SK-N-SH (cell line): Measurements from ENCODE around the gene SH3D19. TPM values are rescaled to one million over a fixed set of nuclear protein-coding genes. Genes with fewer than 3 reads are reported as not detected.

Source experiments
- CTCF ChIA-PET: fragments of 300-600, 350-600 bp; formaldehyde crosslinking; extraction: SDS; loops from one replicate; lab custom pipeline; 2021; lab: Yijun Ruan, JAX
- POLR2A ChIA-PET: fragments of 350-600 bp; sonication (Branson Sonifier 250); formaldehyde crosslinking; extraction: SDS; loops from one replicate; lab custom pipeline; 2020; ENCODE audit warnings: antibody characterized with exemption, inconsistent platforms; lab: Yijun Ruan, JAX
- DNase-seq: peaks from one replicate; pipeline ENCODE4 v3.0.0; 2012
- H2AFZ ChIP-seq: fragments of 200-600 bp; sonication (generic); 2 replicates; pipeline ENCODE4 v1.8.1; 2016; ENCODE audit warnings: antibody characterized with exemption, mild to moderate bottlenecking, low read depth
- H3F3A ChIP-seq: fragments of 200-600 bp; sonication (generic); replicated peaks from 2 replicates; pipeline ENCODE3; 2016; ENCODE audit warnings: antibody characterized with exemption, mild to moderate bottlenecking; ENCODE audit not compliant: insufficient read depth
- H3K27ac ChIP-seq, 2 experiments: fragments of 200-500 bp in 1 of 2; fragments of 200-600 bp in 1 of 2; sonication (Bioruptor generic) in 1 of 2; sonication (generic), shearing (Covaris generic) in 1 of 2; 2 replicates each; pipeline versions ENCODE4 v1.5.1 to v1.6.1; 2014 to 2016; ENCODE audit warnings: low read depth in 2 of 2, inconsistent platforms in 1 of 2, low read length in 1 of 2, mild to moderate bottlenecking in 1 of 2, mixed read lengths in 1 of 2
- H3K27me3 ChIP-seq: fragments of 200-600 bp; sonication (generic), shearing (Covaris generic); 2 replicates; pipeline ENCODE4 v1.6.1; 2016; ENCODE audit warnings: mixed run types; ENCODE audit not compliant: insufficient read depth
- H3K36me3 ChIP-seq, 2 experiments: fragments of 200-500 bp in 1 of 2; fragments of 200-600 bp in 1 of 2; sonication (Bioruptor generic) in 1 of 2; sonication (generic) in 1 of 2; replicated peaks in 1 of 2; 2 replicates each; pipeline versions ENCODE3 to v1.5.1; 2014 to 2016; ENCODE audit warnings: low read length in 1 of 2, mild to moderate bottlenecking in 1 of 2; ENCODE audit not compliant: insufficient read depth in 2 of 2, control insufficient read depth in 1 of 2
- H3K4me1 ChIP-seq, 2 experiments: fragments of 200-500 bp in 1 of 2; fragments of 200-600 bp in 1 of 2; sonication (Bioruptor generic) in 1 of 2; sonication (generic), shearing (Covaris generic) in 1 of 2; 2 replicates each; pipeline versions ENCODE4 v1.5.1 to v1.6.1; 2014 to 2016; ENCODE audit warnings: low read depth in 1 of 2, low read length in 1 of 2, mixed run types in 1 of 2; ENCODE audit not compliant: insufficient read depth in 2 of 2, control insufficient read depth in 1 of 2
- H3K4me2 ChIP-seq: fragments of 200-600 bp; sonication (generic), shearing (Covaris generic); 2 replicates; pipeline ENCODE4 v1.6.1; 2017; ENCODE audit warnings: mixed run types
- H3K4me3 ChIP-seq, 2 experiments: fragments of 200-500 bp in 1 of 2; fragments of 200-600 bp in 1 of 2; sonication (Bioruptor generic) in 1 of 2; sonication (generic), shearing (Covaris generic) in 1 of 2; 2 replicates each; pipeline versions ENCODE4 v1.5.1 to v1.8.1; 2014 to 2016; ENCODE audit warnings: low read depth in 2 of 2, inconsistent platforms in 1 of 2, low read length in 1 of 2, mild to moderate bottlenecking in 1 of 2, mixed read lengths in 1 of 2, moderate library complexity in 1 of 2
- H3K79me2 ChIP-seq: fragments of 200-600 bp; sonication (generic); 2 replicates; pipeline ENCODE4 v1.8.1; 2017; ENCODE audit warnings: mild to moderate bottlenecking; ENCODE audit not compliant: insufficient read depth
- H3K9ac ChIP-seq: fragments of 200-600 bp; sonication (generic); 2 replicates; pipeline ENCODE4 v1.6.1; 2017; ENCODE audit warnings: mixed run types
- H3K9me2 ChIP-seq: fragments of 200-600 bp; sonication (generic); 2 replicates; pipeline ENCODE4 v1.6.1; 2017; ENCODE audit warnings: mixed run types
- H3K9me3 ChIP-seq: fragments of 200-600 bp; sonication (generic); 2 replicates; pipeline ENCODE4 v1.6.1; 2017; ENCODE audit warnings: mixed run types, mild to moderate bottlenecking, moderate library complexity
- H4K20me1 ChIP-seq: fragments of 200-600 bp; sonication (generic); 2 replicates; pipeline ENCODE4 v1.6.1; 2017; ENCODE audit warnings: mild to moderate bottlenecking, mixed run types; ENCODE audit not compliant: insufficient read depth
- CHD2 ChIP-seq: fragments of 150-350 bp; IDR thresholded peaks from 2 replicates; pipeline ENCODE4 v1.6.1; 2018; ENCODE audit warnings: low read length; ENCODE audit not compliant: partially characterized antibody
- EP300 ChIP-seq, 2 experiments: IDR thresholded peaks; 2 replicates each; pipeline versions ENCODE4 v1.4.0 to v1.6.1; 2012; ENCODE audit warnings: borderline replicate concordance in 1 of 2, low read depth in 1 of 2, low read length in 1 of 2
- FOSL2 ChIP-seq: IDR thresholded peaks from 2 replicates; pipeline ENCODE4 v1.4.0; 2012; ENCODE audit warnings: low read depth, mild to moderate bottlenecking, moderate library complexity, borderline replicate concordance
- FOXM1 ChIP-seq: IDR thresholded peaks from 2 replicates; pipeline ENCODE4 v1.4.0; 2012; ENCODE audit warnings: low read depth, mild to moderate bottlenecking
- JUND ChIP-seq: IDR thresholded peaks from 2 replicates; pipeline ENCODE4 v1.4.0; 2012
- MEF2A ChIP-seq: IDR thresholded peaks from 2 replicates; pipeline ENCODE4 v1.4.0; 2012; ENCODE audit warnings: low read depth, borderline replicate concordance
- MXI1 ChIP-seq: IDR thresholded peaks from 2 replicates; pipeline ENCODE4 v1.6.1; 2012; ENCODE audit warnings: mild to moderate bottlenecking, low read depth, low read length, improper control_type of control experiment
- NRF1 ChIP-seq: IDR thresholded peaks from 2 replicates; pipeline ENCODE4 v1.6.1; 2012; ENCODE audit warnings: low read depth, mild to moderate bottlenecking, low read length
- RCOR1 ChIP-seq: fragments of 150-350 bp; IDR thresholded peaks from 2 replicates; pipeline ENCODE4 v1.6.1; 2017; ENCODE audit warnings: antibody characterized with exemption, low read length
- RFX5 ChIP-seq: IDR thresholded peaks from 2 replicates; pipeline ENCODE4 v1.6.1; 2012; ENCODE audit warnings: mild to moderate bottlenecking, improper control_type of control experiment, low read length
- SIN3A ChIP-seq: IDR thresholded peaks from 2 replicates; pipeline ENCODE4 v1.6.1; 2012; ENCODE audit warnings: low read depth, mild to moderate bottlenecking, low read length, moderate library complexity, borderline replicate concordance
- SMC3 ChIP-seq: IDR thresholded peaks from 2 replicates; pipeline ENCODE4 v1.6.1; 2012; ENCODE audit warnings: low read depth, low read length, improper control_type of control experiment
- TAF1 ChIP-seq: IDR thresholded peaks from 2 replicates; pipeline ENCODE4 v1.6.1; 2012; ENCODE audit warnings: low read depth, mild to moderate bottlenecking, low read length, moderate library complexity, borderline replicate concordance
- TCF12 ChIP-seq: IDR thresholded peaks from 2 replicates; pipeline ENCODE4 v1.4.0; 2012
- TEAD4 ChIP-seq: IDR thresholded peaks from 2 replicates; pipeline ENCODE4 v1.4.0; 2012; ENCODE audit warnings: mild to moderate bottlenecking, borderline replicate concordance; ENCODE audit not compliant: insufficient read depth
- USF2 ChIP-seq: fragments of 150-350 bp; IDR thresholded peaks from 2 replicates; pipeline ENCODE4 v1.6.1; 2017; ENCODE audit warnings: antibody characterized with exemption, low read length, low read depth, borderline replicate concordance
- YY1 ChIP-seq: IDR thresholded peaks from 2 replicates; pipeline ENCODE4 v1.4.0; 2012; ENCODE audit warnings: low read depth, mild to moderate bottlenecking
- WGBS: methylation state at CpG from one replicate; pipeline ENCODE4 v1.1.6; 2017; ENCODE audit warnings: low lambda C conversion rate; 5-methylcytosine and 5-hydroxymethylcytosine counted together
- polyA plus RNA-seq, 3 experiments: library from polyadenylated mRNA; depleted of rRNA; stranded (reverse); fragments of >200 nt; gene quantifications; 2 replicates each; pipeline ENCODE4 v1.2.3, GENCODE V29; 2012
- TF ChIP-seq, protein P1 (sequence below): fragments of 200-600 bp; sonication (generic); IDR thresholded peaks from 2 replicates; pipeline ENCODE4 v1.6.1; 2017; ENCODE audit warnings: antibody characterized with exemption, mild to moderate bottlenecking, moderate library complexity

The SH3D19 gene
- polyA plus RNA-seq, 1 of the 3 experiments (the other 2 are of a cell fraction): 7.1 TPM

DNA sequence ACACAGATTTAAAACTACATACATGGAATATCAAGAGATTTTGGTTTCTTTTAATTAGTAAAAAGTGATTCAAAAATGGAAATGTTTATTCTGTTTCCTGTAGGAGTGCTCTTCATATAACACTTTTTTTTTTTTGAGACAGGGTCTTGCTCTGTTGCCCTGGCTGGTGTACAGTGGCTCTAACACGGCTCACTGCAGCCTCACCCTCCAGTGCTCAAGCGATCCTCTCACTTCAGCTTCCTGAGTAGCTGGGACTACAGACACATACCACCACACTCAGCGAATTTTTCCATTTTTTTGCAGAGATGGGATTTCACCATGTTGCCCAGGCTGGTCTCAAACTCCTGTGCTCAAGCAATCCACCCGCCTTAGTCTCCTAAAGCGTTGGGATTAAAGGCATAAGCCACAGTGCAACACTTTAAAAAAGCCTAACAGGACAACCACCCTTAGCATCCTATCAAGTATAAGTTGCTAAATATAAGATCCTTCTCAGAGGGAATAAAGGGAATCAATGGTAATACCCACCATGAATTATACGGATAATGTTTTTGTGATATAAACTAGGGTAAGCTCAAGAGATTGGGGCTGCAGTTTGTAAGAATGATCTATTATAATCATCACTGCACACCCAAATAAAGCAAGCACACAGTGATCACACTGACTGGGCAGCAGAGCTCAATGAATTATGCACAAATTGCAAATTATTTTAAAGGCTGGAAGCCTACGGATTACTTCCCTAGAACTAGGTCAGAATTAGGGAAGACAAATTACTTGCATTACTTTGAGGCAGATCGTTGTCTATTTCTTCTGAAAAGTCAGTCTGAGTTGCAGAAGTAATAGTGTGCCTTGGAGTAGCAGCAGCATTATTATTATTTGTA is 149.4 kb downstream of the SH3D19 start:
- Histone ChIP-seq H3K9ac (no peak overlapping the region), H3K9me3 (no peaks in the 10 kb centered on the region), H3K4me2 (no peak overlapping the region), H3K36me3 (peaks cover 21 to 38% of the 10 kb centered on the region in 2 experiments), H3K4me3 (no peak overlapping the region), H3K27me3 (no peaks in the 10 kb centered on the region), H4K20me1 (no peaks in the 10 kb centered on the region), H2AFZ (no peak overlapping the region), H3K9me2 (no peaks in the 10 kb centered on the region), H3K79me2 (no peaks in the 10 kb centered on the region)
- 96% methylated on average over 8 of the region's 8 CpGs for WGBS
- ChIA-PET POLR2A (no interaction called here), CTCF (no interaction called here)
- DNase-seq: no peak
- TF ChIP-seq FOXM1 (no peak), MEF2A (no peak), TEAD4 (no peak), EP300 (IDR thresholded peaks at IDR 0.05; ENCODE audit: borderline replicate concordance in 1 of 2, low read depth in 1 of 2, low read length in 1 of 2) (no peak), CHD2 (no peak), TCF12 (no peak), USF2 (no peak), NRF1 (no peak), FOSL2 (no peak)
- TF ChIP-seq, protein P1, sequence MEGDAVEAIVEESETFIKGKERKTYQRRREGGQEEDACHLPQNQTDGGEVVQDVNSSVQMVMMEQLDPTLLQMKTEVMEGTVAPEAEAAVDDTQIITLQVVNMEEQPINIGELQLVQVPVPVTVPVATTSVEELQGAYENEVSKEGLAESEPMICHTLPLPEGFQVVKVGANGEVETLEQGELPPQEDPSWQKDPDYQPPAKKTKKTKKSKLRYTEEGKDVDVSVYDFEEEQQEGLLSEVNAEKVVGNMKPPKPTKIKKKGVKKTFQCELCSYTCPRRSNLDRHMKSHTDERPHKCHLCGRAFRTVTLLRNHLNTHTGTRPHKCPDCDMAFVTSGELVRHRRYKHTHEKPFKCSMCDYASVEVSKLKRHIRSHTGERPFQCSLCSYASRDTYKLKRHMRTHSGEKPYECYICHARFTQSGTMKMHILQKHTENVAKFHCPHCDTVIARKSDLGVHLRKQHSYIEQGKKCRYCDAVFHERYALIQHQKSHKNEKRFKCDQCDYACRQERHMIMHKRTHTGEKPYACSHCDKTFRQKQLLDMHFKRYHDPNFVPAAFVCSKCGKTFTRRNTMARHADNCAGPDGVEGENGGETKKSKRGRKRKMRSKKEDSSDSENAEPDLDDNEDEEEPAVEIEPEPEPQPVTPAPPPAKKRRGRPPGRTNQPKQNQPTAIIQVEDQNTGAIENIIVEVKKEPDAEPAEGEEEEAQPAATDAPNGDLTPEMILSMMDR: no peak
- TF ChIP-seq, all 33 proteins: peak for 0
- peaks cover 0 to 10% of the 10 kb centered on the region in 2 experiments; a peak in 2 of 4 replicates for H3K4me1 ChIP-seq
- H3K27ac ChIP-seq: no peak overlapping the region
- no peaks in the 10 kb centered on the region for H3F3A ChIP-seq

DNA sequence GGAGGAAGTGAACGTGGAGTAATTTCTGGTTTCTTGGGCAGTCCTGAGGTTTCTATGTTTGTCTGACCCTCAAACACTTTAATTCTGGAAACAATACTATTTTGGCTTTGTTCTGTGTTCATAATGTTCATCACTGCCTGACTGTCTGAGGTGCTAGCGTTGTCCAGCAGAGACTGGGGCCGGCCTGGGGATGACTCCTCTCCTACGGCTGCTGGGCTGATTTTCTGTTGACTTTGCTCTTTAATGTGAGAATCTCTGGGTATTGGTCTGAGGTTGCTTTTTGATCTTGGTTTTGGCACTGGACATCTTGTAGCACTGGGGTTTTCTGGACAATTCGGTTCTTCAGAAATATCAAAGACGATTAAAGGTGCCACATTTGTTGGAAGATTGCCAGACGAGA is 150.2 kb downstream of the SH3D19 start:
- Histone ChIP-seq H3K9ac (no peak overlapping the region), H3F3A (no peaks in the 10 kb centered on the region), H3K27me3 (no peaks in the 10 kb centered on the region), H3K4me3 (no peak overlapping the region), H4K20me1 (no peaks in the 10 kb centered on the region), H3K79me2 (no peaks in the 10 kb centered on the region), H3K27ac (no peak overlapping the region), H3K9me3 (no peaks in the 10 kb centered on the region), H3K4me2 (no peak overlapping the region), H3K4me1 (peaks cover under 1 to 11% of the 10 kb centered on the region in 2 experiments; a peak in 2 of 4 replicates), H3K36me3 (peaks cover 21 to 38% of the 10 kb centered on the region in 2 experiments), H3K9me2 (no peaks in the 10 kb centered on the region), H2AFZ (no peak overlapping the region)
- POLR2A ChIA-PET: no interaction called here
- TF ChIP-seq RFX5 (no peak), JUND (no peak), TAF1 (no peak), TCF12 (no peak), SIN3A (no peak), RCOR1 (no peak), YY1 (no peak), MXI1 (no peak), TEAD4 (no peak), SMC3 (no peak), EP300 (IDR thresholded peaks at IDR 0.05; ENCODE audit: borderline replicate concordance in 1 of 2, low read depth in 1 of 2, low read length in 1 of 2) (no peak)
- 94% methylated on average over 7 of the region's 7 CpGs for WGBS
- no peak for DNase-seq
- CTCF ChIA-PET: interaction anchor here (1.4 kb wide), 1 partner anchor 9 kb away, joined by 3 read pairs; no protein-coding TSS in a partner anchor
